Stimulated activated CD4-positive, alpha-beta T cell treated with anti-CD3 and anti-CD28 coated beads, Interleukin-12 subunit alpha, Interleukin-12 subunit beta, amount 100 ng/mL, for 24 hours (primary cell): Measurements from ENCODE around the gene ZNF385D.

Source experiments
- DNase-seq, 2 experiments: peaks; one replicate each; pipeline ENCODE4 v3.0.0-alpha.2; 2020; ENCODE audit warnings: low read depth in 2 of 2

ZNF385D gene, protein sequence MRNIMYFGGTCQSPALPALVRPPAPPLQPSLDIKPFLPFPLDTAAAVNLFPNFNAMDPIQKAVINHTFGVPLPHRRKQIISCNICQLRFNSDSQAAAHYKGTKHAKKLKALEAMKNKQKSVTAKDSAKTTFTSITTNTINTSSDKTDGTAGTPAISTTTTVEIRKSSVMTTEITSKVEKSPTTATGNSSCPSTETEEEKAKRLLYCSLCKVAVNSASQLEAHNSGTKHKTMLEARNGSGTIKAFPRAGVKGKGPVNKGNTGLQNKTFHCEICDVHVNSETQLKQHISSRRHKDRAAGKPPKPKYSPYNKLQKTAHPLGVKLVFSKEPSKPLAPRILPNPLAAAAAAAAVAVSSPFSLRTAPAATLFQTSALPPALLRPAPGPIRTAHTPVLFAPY

GRCh38 chr3:21750831-21751391 lies at the start of gene ZNF385D:
TSS of gene ZNF385D (minus strand) at chr3:21751210. CDS start at chr3:21750916, 294 bp downstream.
- DNase-seq: no peak

DNA sequence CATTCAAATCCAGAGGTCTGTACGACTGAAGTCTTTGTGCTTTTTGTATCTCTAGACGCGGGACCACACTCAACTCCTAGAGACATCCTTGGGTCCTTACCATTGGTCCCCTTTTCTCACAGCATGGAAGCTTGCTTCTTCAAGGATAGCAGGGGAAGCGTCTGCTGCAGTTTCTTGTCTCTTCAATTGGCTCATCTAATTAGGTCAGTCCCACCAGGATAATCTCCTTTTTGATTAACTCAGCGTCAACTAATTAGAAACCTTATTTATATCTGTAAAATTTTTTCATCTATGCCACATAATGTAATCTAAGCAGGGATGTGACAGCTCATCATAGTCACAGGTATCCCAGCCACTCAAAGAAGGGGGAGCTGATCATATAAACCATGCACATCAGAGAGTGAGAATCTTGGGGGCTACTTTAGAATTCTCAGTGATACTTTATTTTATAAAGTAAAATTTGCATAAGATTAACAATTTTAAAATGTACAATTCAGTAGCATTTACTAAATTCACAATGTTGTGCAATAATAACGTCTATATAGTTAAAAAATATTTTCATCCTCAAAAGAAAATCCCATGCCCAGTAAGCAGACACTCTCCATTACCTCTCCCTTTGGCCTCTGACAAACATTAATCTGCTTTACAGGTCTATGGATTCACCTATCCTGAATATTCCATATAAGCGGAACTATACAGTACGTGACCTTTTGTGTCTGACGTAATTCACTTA lies 47.5 kb upstream of the ZNF385D start:
- DNase-seq: no peak

DNA sequence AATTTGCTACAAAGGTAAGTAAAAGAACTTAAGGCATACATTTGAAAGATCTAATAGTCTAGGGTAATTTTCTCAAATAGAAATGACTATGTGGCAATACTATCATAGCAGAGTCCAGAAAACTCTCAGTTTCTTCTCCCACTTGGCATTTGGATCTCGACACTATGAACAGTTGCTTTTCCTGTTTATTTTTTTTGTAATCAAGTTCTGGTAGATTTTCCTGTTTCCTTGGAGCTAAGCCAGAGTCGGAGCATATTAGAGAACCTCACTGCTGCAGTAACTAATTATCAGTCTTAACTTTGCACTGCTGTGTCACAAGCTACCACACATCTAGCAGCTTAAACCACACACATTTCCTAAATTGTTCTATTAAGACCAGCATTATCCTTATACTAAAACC lies 44.9 kb upstream of the ZNF385D start:
- DNase-seq: no peak

GRCh38 chr3:21795152-21795837 lies 44.3 kb upstream of the ZNF385D start:
- no peak for DNase-seq

DNA sequence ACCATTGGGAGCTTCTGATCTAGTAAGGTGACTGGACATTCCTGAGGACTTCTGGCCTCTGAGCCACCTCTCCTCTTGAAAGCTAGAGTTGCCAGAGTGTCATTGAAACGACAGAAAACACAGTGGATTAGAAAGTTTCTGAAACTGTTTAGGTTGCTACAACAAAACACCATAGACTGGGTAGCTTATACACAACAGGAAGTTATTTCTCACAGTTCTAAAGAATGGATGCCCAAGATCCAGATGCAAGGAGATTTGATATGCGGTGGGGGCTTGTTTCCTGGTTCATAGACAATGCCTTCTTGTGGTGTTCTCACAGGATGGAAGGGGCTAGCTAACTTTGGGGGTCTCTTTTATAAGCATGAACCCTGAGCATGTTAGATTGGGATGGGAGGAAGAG lies 43.3 kb upstream of the ZNF385D start:
- no peak for DNase-seq

DNA sequence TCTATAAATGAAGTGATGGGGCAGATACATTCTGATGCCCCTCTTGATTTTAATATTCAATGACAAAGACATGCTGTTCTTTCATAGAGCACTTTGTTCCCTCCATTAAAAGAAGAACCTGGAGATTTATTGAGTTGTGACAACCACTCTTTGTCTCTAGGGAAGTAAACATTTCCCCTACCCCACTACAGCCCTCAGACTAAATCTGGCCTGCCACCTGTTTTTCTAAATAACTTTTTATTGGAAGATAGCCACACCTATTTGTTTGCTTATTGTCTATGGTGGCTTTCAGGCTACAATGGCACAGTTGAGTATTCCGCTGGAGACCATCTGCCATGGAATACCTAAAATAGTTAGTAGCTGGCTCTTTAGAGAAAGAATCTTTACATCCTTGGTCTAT lies 41.2 kb upstream of the ZNF385D start:
- no peak for DNase-seq

- no peak for DNase-seq
Observed at GRCh38 chr3:21791356-21791755, 40.3 kb upstream of the ZNF385D start.

DNA sequence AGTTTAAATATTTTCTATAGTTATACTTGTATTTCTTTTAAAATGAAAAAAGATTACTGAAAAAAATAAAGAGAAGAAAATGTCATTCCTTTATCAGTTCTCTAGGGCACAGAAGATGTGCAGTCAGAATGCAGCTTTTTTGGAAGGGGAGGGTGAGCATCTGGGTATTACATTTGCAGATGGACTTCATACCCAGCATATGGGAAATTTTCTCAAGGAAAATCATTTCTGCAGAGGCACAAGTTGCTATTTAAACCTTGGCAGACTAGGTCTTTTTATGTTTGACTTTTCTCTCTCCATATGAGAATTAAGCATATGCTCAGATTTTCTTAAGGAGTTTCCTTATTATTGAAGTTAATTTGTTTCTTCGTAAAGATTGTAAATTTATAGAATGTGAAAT lies 39.5 kb upstream of the ZNF385D start:
- no peak for DNase-seq

GRCh38 chr3:21789730-21790129 lies 38.7 kb upstream of the ZNF385D start:
- DNase-seq: no peak

GRCh38 chr3:21786438-21786797 lies 35.4 kb upstream of the ZNF385D start:
- no peak for DNase-seq

DNA sequence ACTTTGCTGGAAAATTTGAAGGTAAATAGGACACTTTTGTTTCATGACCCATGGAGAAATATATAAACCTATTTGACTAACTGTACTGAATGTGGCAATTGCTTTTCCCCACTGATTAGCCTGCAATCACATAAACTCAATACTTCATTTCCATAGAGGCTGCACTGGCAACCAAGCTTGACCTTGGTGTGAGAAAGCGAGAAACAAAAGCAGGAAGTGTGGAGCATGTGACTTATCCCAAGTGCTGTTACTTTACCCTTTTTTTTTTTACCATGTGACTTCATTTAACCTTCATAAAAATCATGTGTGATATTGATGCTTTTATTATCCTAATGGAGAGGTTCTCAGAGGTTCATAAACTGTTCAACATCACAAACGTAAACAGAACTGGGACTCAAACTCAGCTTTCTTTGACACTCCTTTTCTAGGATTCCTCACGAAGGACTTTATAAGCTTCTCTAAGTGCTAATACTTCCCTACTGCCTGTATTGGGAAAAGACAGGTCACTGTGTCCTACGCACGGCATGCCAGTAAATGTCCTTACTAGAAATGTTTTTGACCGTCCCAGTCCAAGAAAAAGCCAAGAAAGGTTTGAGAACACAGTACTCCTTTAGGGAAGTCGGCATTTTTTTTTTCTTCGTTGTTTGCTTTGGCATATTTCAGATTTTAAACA lies 34.9 kb upstream of the ZNF385D start:
- no peak for DNase-seq

GRCh38 chr3:21783839-21784238 lies 32.8 kb upstream of the ZNF385D start:
- DNase-seq: no peak

DNA sequence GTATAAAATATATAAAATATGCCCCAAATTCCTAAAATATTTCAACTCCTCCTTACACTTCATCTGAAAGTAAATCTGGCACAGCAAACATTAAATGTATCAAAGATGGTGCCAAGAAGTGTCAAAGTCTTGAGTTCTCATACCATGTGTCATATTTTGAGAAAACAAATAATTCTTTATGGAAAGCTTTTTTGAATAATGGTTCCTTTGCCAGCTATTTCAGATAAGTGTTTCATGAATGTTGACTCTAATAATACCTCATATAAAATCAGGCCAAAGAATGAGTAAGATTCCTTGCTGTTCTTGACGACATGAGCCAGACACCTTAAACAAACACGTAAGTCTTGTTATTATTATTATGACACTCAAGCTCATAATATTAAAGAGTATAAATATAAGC lies 30.3 kb upstream of the ZNF385D start:
- DNase-seq: no peak

DNA sequence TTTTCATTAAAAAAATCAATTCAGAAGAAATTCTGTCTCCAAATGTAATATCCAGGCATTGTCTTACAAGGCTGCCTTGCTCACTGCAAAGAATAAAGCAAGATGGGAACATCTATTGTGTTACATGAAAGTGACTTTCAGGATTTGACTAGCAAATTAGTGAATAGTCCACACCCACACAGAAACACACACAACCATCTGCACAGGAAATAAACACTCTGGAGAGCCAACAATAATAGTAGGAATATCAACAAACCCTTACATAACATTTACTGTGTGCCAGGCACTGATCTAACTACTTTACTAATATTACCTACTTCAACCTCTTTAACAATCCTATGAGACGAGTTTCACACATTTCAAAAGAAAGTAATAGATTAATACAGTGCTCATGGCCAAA lies 28.9 kb upstream of the ZNF385D start:
- DNase-seq: no peak

DNA sequence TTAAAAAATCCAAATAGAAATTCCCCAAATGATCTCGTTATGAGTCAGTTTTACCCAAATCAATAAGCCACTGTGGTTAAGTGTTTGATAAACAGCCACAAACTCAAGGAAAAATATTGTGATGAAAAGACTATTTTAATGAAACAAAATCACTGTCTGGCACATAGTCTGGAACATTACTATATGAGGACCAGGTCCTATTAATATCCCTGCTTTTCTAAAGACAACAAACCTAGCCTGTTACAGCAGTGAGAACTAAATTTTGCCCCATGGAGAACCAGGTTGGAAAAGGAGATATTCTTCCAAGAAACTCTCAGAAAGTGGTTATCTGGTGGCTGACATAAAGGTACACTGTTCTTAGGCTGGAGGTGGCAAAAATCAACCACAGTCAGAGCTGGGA lies 27.7 kb upstream of the ZNF385D start:
- DNase-seq: no peak

DNA sequence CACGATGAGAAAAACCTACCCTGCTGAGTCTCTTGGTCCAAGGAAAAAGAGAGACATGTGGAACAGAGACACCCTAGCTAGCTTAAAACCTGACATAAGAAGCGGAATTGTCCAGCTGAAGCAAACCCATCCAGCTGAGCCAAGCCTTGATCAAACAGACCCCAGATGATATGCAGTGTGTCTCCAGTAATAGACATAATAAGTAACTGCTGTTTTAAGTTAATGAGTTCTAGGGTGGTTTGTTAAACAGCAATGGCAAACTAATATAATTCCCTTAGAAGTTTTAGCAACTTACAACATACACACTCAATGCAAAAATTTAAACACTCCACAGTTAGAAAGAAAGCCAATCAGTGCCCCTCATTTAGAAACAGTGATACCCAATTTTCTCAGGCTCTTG lies 26.8 kb upstream of the ZNF385D start:
- no peak for DNase-seq

DNA sequence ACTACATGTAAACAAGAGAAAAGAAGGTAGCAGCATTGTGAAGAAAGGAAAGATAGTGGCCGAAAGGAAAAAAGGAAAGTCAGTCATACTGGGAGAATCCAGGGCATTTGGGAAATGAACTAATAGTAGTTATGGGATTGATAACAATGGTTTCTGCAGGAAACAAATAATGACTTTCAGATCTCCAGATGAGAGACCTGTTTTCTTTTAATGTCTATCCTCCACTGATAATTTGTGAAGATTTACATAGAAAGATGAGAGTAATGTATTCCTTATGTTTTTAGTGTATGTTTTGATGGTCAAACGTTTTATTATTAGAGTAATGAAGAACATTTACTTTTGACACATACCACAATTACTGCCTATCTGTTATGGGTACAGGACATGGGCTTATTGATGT lies 15.0 kb upstream of the ZNF385D start:
- no peak for DNase-seq

- DNase-seq: no peak
Observed at GRCh38 chr3:21755896-21756295, 4.9 kb upstream of the ZNF385D start.

DNA sequence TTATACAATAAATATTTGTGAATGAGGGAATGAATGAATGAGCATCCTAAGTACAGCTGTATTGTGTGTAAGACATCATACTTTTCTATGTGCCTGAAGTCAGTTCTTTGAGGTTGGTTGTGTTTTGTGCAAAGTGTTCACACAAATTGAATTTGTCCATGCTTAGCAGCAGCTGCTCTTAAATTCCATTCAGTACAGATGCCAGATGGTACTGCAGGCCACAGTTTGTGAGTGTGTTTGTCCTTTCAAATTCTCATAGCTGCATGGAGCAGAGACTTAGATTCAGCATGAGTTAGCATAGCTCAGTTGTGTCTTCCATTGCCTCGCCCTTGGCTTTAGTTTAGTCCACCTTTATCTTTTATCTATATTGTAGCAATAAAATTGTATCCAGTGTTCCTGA lies 3.8 kb upstream of the ZNF385D start:
- DNase-seq: no peak

DNA sequence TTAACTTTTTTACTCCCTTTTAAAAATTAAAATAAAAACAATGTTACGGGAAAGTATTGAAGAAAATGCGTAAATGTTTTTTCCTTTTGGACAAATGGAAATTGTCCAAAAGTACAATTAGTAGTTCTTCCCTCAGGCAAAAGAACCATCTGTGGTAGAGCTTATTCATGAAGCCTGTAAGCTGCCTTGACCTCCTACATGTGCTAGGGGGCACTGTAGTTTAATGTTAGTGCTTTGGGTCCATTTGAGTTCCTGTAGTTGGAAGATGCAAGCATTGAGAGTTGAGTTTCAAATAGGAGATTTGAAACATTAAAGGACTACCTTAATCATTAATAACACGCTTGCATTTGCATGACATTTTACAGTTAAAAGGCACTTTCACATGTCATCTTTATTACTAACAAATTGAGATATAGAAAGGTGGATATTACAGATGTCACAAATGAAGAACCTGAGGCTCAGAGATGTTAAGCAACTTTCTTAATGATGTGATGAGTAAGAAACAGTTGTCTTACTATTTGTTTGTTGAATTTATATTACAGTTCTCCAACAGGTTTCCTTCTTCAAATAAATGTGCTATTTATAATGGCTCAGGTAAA lies 1.8 kb upstream of the ZNF385D start:
- DNase-seq: no peak

GRCh38 chr3:21751886-21752285 lies 876 bp upstream of the ZNF385D start:
- no peak for DNase-seq
